Stomach (tissue), 9 donors: Measurements from ENCODE around the gene UBA52. TPM values are rescaled to one million over a fixed set of nuclear protein-coding genes. Genes with fewer than 3 reads are reported as not detected.
"Not testable (repeated sequence)": the region's sequence is repeated elsewhere in the genome, so short reads cannot be mapped to it uniquely, and the experiment has no call there.

ENCODE experiments used
- DNase-seq, 2 donors: peaks; one replicate each; pipeline versions ENCODE4 v3.0.0 to v3.0.0-alpha.2; 2013 to 2019
- H3K27ac ChIP-seq, 5 donors: fragments of 200-600 bp in 4 of 5; sonication (generic) in 4 of 5; one replicate each; pipeline ENCODE4 v1.5.1; 2013 to 2019; ENCODE audit warnings: mild to moderate bottlenecking in 1 of 5, moderate library complexity in 1 of 5
- H3K27me3 ChIP-seq, 3 donors: fragments of 200-600 bp; sonication (generic); one replicate each; pipeline ENCODE4 v1.5.1; 2017 to 2019; ENCODE audit warnings: mixed run types in 1 of 3
- H3K36me3 ChIP-seq, 4 donors: fragments of 200-600 bp; sonication (generic); 1 replicate in 3 of 4; 2 replicates in 1 of 4; pipeline ENCODE4 v1.5.1; 2016 to 2019
- H3K4me1 ChIP-seq, 4 donors: fragments of 200-600 bp; sonication (generic); one replicate each; pipeline ENCODE4 v1.5.1; 2016 to 2019
- H3K4me3 ChIP-seq, 4 donors: fragments of 200-600 bp; sonication (generic) in 3 of 4; one replicate each; pipeline ENCODE4 v1.5.1; 2016 to 2019; ENCODE audit warnings: mild to moderate bottlenecking in 1 of 4
- H3K9me3 ChIP-seq, 4 donors: fragments of 200-600 bp; sonication (generic); one replicate each; pipeline ENCODE4 v1.5.1; 2016 to 2019
- EP300 ChIP-seq: sonication (generic); formaldehyde crosslinking; IDR thresholded peaks from one replicate; pipeline ENCODE4 v1.6.1; 2017; ENCODE audit warnings: antibody characterized with exemption
- POLR2A ChIP-seq, 4 donors: fragments of 450-650 bp; IDR thresholded peaks; one replicate each; pipeline ENCODE4 v1.6.1; 2016; ENCODE audit warnings: antibody characterized with exemption in 4 of 4, control low read depth in 2 of 4, mild to moderate bottlenecking in 1 of 4, moderate library complexity in 1 of 4
- POLR2AphosphoS5 ChIP-seq, 3 donors: sonication (generic); formaldehyde crosslinking; IDR thresholded peaks; one replicate each; pipeline ENCODE4 v1.6.1; 2016; ENCODE audit warnings: antibody characterized with exemption in 3 of 3
- WGBS, 5 donors: extraction: QIAGEN DNeasy Blood & Tissue Kit in 3 of 5; methylation state at CpG; one replicate each; pipeline versions ENCODE4 v1.1.5 to v1.1.7; 2013 to 2018; 5-methylcytosine and 5-hydroxymethylcytosine counted together
- intact Hi-C: fragments of 100-400 bp; cut with DNase I; formaldehyde crosslinking; loops from one replicate; pipeline ENCODE4 v1.15.1; 2023; ENCODE audit warnings: low total_unique reads
- polyA plus RNA-seq, 3 donors: library from polyadenylated mRNA; stranded (reverse); fragments of 200-250 nt; gene quantifications; one replicate each; pipeline ENCODE4 v1.2.3, GENCODE V29; 2013
- total RNA-seq, 5 donors: library from RNA; depleted of rRNA; stranded (reverse); fragments of >200 nt; gene quantifications; one replicate each; pipeline versions ENCODE4 v1.1.0 to v1.2.3, GENCODE V29; 2014 to 2016
- TF ChIP-seq, protein P1 (sequence below), 7 experiments: fragments of 450-650 bp in 4 of 7; fragments of 200-600 bp in 3 of 7; sonication (generic) in 3 of 7; IDR thresholded peaks; one replicate each; pipeline ENCODE4 v1.5.1; 2016 to 2019; ENCODE audit warnings: antibody characterized with exemption in 7 of 7, control low read depth in 2 of 7, mild to moderate bottlenecking in 1 of 7
- donor health status: healthy with polysubstance abuse.
- donor health status: Bipolar disorder and iron deficiency.
- donor health status: healthy.

Gene UBA52
- total and polyA plus RNA-seq, 8 donors, result 84.3 to 1,681 (median 493) TPM

DNA sequence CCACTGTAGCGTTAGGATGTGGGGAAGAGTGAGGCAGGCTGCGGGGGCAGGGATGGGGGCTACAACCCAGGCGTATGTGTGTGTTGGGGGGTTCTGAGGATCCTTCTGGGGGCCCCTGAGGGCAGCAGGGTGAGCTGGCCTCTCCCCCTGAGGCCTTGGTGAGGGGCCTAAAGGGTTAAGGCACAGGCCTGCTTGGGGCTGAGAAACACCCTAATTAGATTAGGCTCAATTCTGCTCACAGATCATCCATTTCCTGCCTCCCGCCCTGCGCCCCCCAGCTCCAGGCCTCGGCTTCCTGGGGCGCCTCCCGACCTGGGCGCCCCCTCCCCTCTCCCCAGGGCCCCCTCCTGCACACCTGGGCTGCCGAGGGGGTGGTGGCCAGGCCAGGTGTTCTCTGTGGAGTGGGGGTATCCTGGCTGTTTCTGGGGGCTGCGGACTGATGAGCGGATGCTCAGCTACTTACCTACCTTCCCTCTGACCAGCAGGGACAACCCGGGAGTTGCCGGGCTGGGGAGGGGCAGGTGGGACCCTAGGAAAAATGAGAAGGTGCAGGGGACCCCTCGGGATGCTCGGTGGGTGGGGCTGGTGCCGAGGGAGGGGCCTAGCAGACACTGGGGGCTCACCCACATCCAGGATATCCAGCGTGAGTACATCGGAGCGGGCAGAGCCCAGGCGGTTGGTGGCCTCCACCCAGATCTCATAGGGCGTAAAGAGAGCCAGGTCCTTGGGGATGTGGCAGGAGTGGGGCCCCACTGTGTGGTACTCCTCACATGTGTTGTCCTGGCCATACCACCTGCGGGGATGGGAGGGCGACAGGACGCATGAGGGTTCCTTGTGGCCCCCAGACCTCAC is 26.4 kb downstream of the UBA52 start:
- WGBS, 5 donors, result 42 to 45% (median 43%) methylated on average over 22 to 25 of the region's 25 CpGs
- H3K27me3 ChIP-seq, result peaks cover 0 to 82% (median 53%) of the 10 kb centered on the region in 3 donors
- no peak for DNase-seq

DNA sequence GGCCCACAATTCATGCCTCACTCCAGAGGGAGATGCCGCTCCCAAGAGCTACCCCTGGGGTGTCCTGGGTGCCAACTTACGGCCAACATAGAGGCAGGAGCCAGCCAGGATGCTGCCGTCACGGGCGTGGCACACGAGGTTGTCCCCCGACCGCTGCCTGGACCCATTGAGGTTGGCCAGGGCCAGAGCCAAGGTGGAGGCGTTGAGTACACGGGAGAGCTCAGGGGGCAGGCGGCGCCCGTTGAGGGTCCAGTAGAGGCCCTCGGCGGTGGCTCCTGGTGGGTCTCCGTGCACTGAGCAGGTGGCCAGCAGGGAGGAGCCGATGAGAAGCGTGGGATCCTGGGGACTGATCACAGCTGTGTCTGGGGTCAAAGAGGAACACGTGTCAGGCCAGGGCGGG is 27.8 kb downstream of the UBA52 start:
- DNase-seq, result no peak
- Histone ChIP-seq H3K4me3 (no peak overlapping the region), H3K27me3 (peaks cover 8 to 97% (median 67%) of the 10 kb centered on the region in 3 donors), H3K27ac (no peak overlapping the region), H3K36me3 (no peaks in the 10 kb centered on the region), H3K4me1 (peaks cover 13 to 26% (median 24%) of the 10 kb centered on the region in 4 donors), H3K9me3 (no peaks in the 10 kb centered on the region)
- 76 to 85% (median 80%) methylated on average over 19 to 20 of the region's 20 CpGs for WGBS, 5 donors
- intact Hi-C loops, result no loop called here
- no peak for TF ChIP-seq POLR2A (IDR thresholded peaks at IDR 0.05)
- TF ChIP-seq EP300, result no peak
- TF ChIP-seq, protein P1, sequence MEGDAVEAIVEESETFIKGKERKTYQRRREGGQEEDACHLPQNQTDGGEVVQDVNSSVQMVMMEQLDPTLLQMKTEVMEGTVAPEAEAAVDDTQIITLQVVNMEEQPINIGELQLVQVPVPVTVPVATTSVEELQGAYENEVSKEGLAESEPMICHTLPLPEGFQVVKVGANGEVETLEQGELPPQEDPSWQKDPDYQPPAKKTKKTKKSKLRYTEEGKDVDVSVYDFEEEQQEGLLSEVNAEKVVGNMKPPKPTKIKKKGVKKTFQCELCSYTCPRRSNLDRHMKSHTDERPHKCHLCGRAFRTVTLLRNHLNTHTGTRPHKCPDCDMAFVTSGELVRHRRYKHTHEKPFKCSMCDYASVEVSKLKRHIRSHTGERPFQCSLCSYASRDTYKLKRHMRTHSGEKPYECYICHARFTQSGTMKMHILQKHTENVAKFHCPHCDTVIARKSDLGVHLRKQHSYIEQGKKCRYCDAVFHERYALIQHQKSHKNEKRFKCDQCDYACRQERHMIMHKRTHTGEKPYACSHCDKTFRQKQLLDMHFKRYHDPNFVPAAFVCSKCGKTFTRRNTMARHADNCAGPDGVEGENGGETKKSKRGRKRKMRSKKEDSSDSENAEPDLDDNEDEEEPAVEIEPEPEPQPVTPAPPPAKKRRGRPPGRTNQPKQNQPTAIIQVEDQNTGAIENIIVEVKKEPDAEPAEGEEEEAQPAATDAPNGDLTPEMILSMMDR (IDR thresholded peaks at IDR 0.05), result no peak
- TF ChIP-seq POLR2AphosphoS5 (IDR thresholded peaks at IDR 0.05), result no peak

More for the DNA sequence above, 26.4 kb downstream of the UBA52 start:
- intact Hi-C loops, result no loop called here
- Histone ChIP-seq H3K4me3 (no peak overlapping the region), H3K36me3 (no peaks in the 10 kb centered on the region), H3K27ac (no peak overlapping the region), H3K9me3 (no peaks in the 10 kb centered on the region), H3K4me1 (peaks cover 17 to 30% (median 23%) of the 10 kb centered on the region in 4 donors)
- TF ChIP-seq POLR2A (IDR thresholded peaks at IDR 0.05) (no peak), POLR2AphosphoS5 (IDR thresholded peaks at IDR 0.05) (no peak), EP300 (no peak)
- TF ChIP-seq, protein P1 (IDR thresholded peaks at IDR 0.05), result no peak

DNA sequence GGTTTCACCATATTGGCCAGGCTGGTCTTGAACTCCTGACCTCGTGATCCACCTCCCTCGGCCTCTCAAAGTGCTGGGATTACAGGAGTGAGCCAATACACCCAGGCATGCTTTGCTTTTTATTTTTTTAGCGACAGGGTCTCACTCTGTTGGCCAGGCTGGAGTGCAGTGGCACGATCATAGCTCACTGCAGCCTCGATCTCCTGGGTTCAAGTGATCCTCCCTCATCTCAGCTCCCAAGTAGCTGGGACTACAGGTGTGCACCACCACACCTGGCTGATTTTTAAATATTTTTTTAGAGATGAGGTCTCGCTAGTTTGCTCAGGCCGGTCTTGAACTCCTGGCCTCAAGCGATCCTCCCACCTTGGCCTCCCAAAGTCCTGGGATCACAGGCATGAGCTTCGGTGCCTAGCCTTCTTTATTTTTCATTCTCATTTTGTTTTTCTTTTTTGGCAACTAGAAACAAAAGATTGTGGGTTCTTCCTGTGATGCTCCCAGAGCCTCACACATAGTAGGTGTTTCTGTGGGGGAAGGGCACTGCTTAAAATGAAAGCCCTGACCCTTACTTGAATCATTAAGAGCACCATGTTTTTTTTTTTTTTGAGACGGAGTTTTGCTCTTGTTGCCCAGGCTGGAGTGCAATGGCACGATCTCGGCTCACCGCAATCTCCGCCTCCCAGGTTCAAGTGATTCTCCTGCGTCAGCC is 29.2 kb downstream of the UBA52 start:
- H3K27ac ChIP-seq, intact Hi-C loops, H3K9me3 ChIP-seq, H3K4me3 ChIP-seq, H3K36me3 ChIP-seq, DNase-seq: not testable (repeated sequence)
- H3K4me1 ChIP-seq, result peaks cover 6 to 23% (median 22%) of the 10 kb centered on the region in 4 donors
- 85 to 93% (median 92%) methylated on average over 15 of the region's 15 CpGs for WGBS, 5 donors
- peaks cover 21 to 97% (median 75%) of the 10 kb centered on the region in 3 donors for H3K27me3 ChIP-seq

DNA sequence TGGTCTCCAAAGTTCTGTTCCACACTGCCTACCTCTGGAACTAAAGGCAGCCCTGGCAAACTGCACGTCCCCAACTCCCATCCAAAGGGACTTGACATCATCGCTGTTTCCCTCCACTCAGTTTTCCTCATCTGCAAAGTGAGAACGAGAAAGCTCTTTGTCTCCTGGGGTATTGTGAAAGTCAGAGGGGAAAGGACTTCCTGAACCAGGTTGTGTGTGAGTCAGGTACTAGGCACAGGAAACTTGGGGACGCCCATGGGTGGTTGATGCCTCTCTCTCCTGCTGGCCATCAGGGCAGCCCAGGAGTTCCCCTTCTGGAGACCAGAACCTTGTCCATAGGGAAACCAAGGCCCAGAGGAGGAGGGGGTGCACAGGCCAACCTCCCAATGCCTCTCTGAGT is 30.2 kb downstream of the UBA52 start:
- Histone ChIP-seq H3K9me3 (no peaks in the 10 kb centered on the region), H3K27ac (no peak overlapping the region), H3K4me3 (no peak overlapping the region), H3K36me3 (no peaks in the 10 kb centered on the region), H3K4me1 (peaks cover 12 to 27% (median 25%) of the 10 kb centered on the region in 4 donors), H3K27me3 (peaks cover 26 to 96% (median 73%) of the 10 kb centered on the region in 3 donors)
- DNase-seq, result no peak
- intact Hi-C loops, result no loop called here
- TF ChIP-seq, protein P1 (IDR thresholded peaks at IDR 0.05), result no peak
- TF ChIP-seq POLR2AphosphoS5 (IDR thresholded peaks at IDR 0.05) (no peak), EP300 (no peak), POLR2A (IDR thresholded peaks at IDR 0.05) (no peak)
- WGBS, 5 donors, result 65 to 77% (median 75%) methylated on average over 4 of the region's 4 CpGs
